CD4-positive, alpha-beta T cell (primary cell): Measurements from ENCODE around the gene CDH8. TPM values are rescaled to one million over a fixed set of nuclear protein-coding genes. Genes with fewer than 3 reads are reported as not detected.

Experiments
- ATAC-seq: fragments of 200-7000 bp; cut with Tn5 transposase; one replicate; pipeline ENCODE4 v1.10.0; 2022; ENCODE audit warnings: mild to moderate bottlenecking; ENCODE audit not compliant: poor library complexity
- CTCF ChIA-PET: fragments of 350-600 bp; sonication (Branson Sonifier 250); formaldehyde crosslinking; loops from one replicate; lab custom pipeline; 2021; ENCODE audit warnings: antibody characterized with exemption, inconsistent platforms; lab: Charles Lee
- POLR2A ChIA-PET: fragments of 350-600 bp; sonication (Branson Sonifier 250); formaldehyde crosslinking; loops from one replicate; lab custom pipeline; 2021; ENCODE audit warnings: antibody characterized with exemption, inconsistent platforms; lab: Charles Lee
- DNase-seq, 14 experiments: peaks; one replicate each; pipeline ENCODE4 v3.0.0-alpha.2; 2013 to 2020; ENCODE audit warnings: mixed read lengths in 2 of 14
- H3K27ac ChIP-seq, 2 donors: one replicate each; pipeline versions ENCODE4 v1.5.1 to v1.7.0; 2013; ENCODE audit warnings: low read length in 2 of 2, low read depth in 1 of 2, mild to moderate bottlenecking in 1 of 2
- H3K27me3 ChIP-seq, 2 experiments: 1 replicate in 1 of 2; 2 replicates in 1 of 2; pipeline versions ENCODE4 v1.6.1 to v1.7.0; 2013; ENCODE audit warnings: low read length in 2 of 2, control low read depth in 1 of 2, mild to moderate bottlenecking in 1 of 2, moderate library complexity in 1 of 2; ENCODE audit not compliant: insufficient read depth in 2 of 2, control insufficient read depth in 1 of 2
- H3K36me3 ChIP-seq: one replicate; pipeline ENCODE4 v1.6.1; 2013; ENCODE audit warnings: low read length, control low read depth; ENCODE audit not compliant: insufficient read depth
- H3K4me1 ChIP-seq: one replicate; pipeline ENCODE4 v1.6.1; 2013; ENCODE audit warnings: low read length, control low read depth; ENCODE audit not compliant: insufficient read depth
- H3K4me3 ChIP-seq: one replicate; pipeline ENCODE4 v1.5.1; 2013; ENCODE audit warnings: mild to moderate bottlenecking, low read length, moderate library complexity
- H3K9me3 ChIP-seq, 2 experiments: 1 replicate in 1 of 2; 2 replicates in 1 of 2; pipeline versions ENCODE4 v1.6.1 to v1.7.0; 2013; ENCODE audit warnings: low read length in 2 of 2, mild to moderate bottlenecking in 2 of 2, control low read depth in 1 of 2, moderate library complexity in 1 of 2; ENCODE audit not compliant: control insufficient read depth in 1 of 2, insufficient read depth in 1 of 2
- H3K27ac Mint-ChIP-seq: one replicate; pipeline ENCODE4 v1.8.0; 2020; ENCODE audit warnings: mixed read lengths
- H3K27me3 Mint-ChIP-seq: one replicate; pipeline ENCODE4 v1.8.0; 2021; ENCODE audit warnings: mixed read lengths
- H3K36me3 Mint-ChIP-seq: one replicate; pipeline ENCODE4 v1.8.0; 2021; ENCODE audit warnings: low read depth, mixed read lengths
- H3K4me1 Mint-ChIP-seq: one replicate; pipeline ENCODE4 v1.8.0; 2021; ENCODE audit warnings: low read depth, mixed read lengths
- H3K4me3 Mint-ChIP-seq: one replicate; pipeline ENCODE4 v1.8.0; 2020; ENCODE audit warnings: mild to moderate bottlenecking, mixed read lengths
- H3K9me3 Mint-ChIP-seq: one replicate; pipeline ENCODE4 v1.8.0; 2020; ENCODE audit warnings: mixed read lengths
- intact Hi-C, 2 experiments: fragments of 100-400 bp; cut with DNase I in 1 of 2; cut with micrococcal nuclease in 1 of 2; formaldehyde crosslinking; loops; one replicate each; pipeline versions ENCODE4 v1.15.1 to v1.9.0; 2023 to 2025; cut with DNase I, micrococcal nuclease
- total RNA-seq, 174 experiments: library from RNA in 2 of 174; stranded (reverse) in 2 of 174; gene quantifications; one replicate each; pipeline ENCODE4 v1.2.3 and lab custom pipeline; 2021 to 2026
- TF ChIP-seq, protein P1 (sequence below): fragments of 200-600 bp; IDR thresholded peaks from one replicate; pipeline ENCODE4 v1.8.0; 2022; ENCODE audit warnings: antibody characterized with exemption, mild to moderate bottlenecking

Gene CDH8
- total RNA-seq, 2 experiments from 2014 or later, result not detected

GRCh38 chr16:61929776-61930175 lies 106.5 kb downstream of the CDH8 start:
- ATAC-seq (no peak), DNase-seq (no peak)
- Histone ChIP-seq H3K27me3 (no peaks in the 10 kb centered on the region), H3K27ac (no peak overlapping the region), H3K36me3 (no peaks in the 10 kb centered on the region), H3K4me3 (no peak overlapping the region), H3K4me1 (no peaks in the 10 kb centered on the region), H3K9me3 (peaks cover 0 to 12% of the 10 kb centered on the region in 2 experiments)
- Mint-ChIP-seq H3K27ac (no peak overlapping the region), H3K4me3 (no peak overlapping the region), H3K36me3 (no peaks in the 10 kb centered on the region), H3K4me1 (no peaks in the 10 kb centered on the region), H3K9me3 (peaks cover 4% of the 10 kb centered on the region), H3K27me3 (no peaks in the 10 kb centered on the region)
- TF ChIP-seq, protein P1, sequence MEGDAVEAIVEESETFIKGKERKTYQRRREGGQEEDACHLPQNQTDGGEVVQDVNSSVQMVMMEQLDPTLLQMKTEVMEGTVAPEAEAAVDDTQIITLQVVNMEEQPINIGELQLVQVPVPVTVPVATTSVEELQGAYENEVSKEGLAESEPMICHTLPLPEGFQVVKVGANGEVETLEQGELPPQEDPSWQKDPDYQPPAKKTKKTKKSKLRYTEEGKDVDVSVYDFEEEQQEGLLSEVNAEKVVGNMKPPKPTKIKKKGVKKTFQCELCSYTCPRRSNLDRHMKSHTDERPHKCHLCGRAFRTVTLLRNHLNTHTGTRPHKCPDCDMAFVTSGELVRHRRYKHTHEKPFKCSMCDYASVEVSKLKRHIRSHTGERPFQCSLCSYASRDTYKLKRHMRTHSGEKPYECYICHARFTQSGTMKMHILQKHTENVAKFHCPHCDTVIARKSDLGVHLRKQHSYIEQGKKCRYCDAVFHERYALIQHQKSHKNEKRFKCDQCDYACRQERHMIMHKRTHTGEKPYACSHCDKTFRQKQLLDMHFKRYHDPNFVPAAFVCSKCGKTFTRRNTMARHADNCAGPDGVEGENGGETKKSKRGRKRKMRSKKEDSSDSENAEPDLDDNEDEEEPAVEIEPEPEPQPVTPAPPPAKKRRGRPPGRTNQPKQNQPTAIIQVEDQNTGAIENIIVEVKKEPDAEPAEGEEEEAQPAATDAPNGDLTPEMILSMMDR, result no peak
- intact Hi-C loops, result no loop called here
- ChIA-PET CTCF (interaction anchor here (0.7 kb wide), 1 partner anchor 271 kb away, joined by 3 read pairs; no protein-coding TSS in a partner anchor), POLR2A (no interaction called here)

DNA sequence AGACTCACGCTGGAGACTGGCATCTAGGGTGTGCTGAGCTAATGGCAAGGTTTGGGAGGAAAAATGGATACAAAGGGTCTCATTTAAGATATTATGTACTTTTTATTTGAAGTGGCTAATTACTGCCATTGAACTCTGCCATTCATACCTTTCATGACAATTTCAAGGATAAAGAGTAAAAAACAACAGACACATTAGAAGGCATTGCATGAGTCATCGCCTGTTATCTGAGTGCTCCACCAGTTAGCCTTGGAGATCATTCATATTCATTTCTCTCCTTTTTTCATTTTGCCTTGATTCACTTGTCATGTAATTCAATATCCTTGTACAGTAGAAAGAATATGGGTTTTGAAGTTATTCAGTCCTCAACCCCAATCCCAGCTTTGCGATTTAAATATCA lies 109.5 kb downstream of the CDH8 start:
- CTCF ChIA-PET, result no interaction called here
- H3K27ac ChIP-seq, result no peak overlapping the region
- Mint-ChIP-seq H3K27me3 (no peaks in the 10 kb centered on the region), H3K36me3 (no peaks in the 10 kb centered on the region), H3K4me3 (no peak overlapping the region), H3K9me3 (peaks cover 5% of the 10 kb centered on the region), H3K4me1 (no peaks in the 10 kb centered on the region), H3K27ac (no peak overlapping the region)
- intact Hi-C loops, result no loop called here
- H3K4me1 ChIP-seq, result no peaks in the 10 kb centered on the region
- H3K27me3 ChIP-seq, result no peaks in the 10 kb centered on the region
- TF ChIP-seq, protein P1, result no peak
- no peaks in the 10 kb centered on the region for H3K36me3 ChIP-seq
- DNase-seq, result no peak
- H3K4me3 ChIP-seq, result no peak overlapping the region
- POLR2A ChIA-PET, result no interaction called here
- H3K9me3 ChIP-seq, result peaks cover 0 to 9% of the 10 kb centered on the region in 2 experiments
- no peak for ATAC-seq

DNA sequence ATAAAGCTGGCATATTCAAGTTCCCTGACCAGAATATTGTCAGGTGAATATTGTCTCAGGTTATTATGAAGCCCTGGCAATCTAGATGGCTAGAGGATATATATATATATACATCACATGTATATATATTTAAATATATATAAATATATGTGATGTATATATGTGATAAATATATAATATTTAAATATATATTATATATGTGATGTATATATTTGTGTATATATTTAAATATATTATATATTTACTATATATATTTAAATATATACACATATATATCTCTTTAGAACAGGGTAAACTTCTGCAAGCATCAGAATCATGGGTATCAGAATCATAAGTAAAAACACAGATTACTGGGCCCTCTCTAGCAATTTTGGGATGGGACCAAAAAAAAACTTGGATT lies 112.6 kb downstream of the CDH8 start:
- H3K27ac ChIP-seq, result no peak overlapping the region
- Mint-ChIP-seq H3K27me3 (no peaks in the 10 kb centered on the region), H3K4me3 (no peak overlapping the region), H3K9me3 (peaks cover 5% of the 10 kb centered on the region), H3K36me3 (no peaks in the 10 kb centered on the region), H3K4me1 (no peaks in the 10 kb centered on the region), H3K27ac (no peak overlapping the region)
- no peak for DNase-seq
- H3K9me3 ChIP-seq, result peaks cover 0 to 3% of the 10 kb centered on the region in 2 experiments
- H3K27me3 ChIP-seq, result no peaks in the 10 kb centered on the region
- no peak for ATAC-seq
- TF ChIP-seq, protein P1, result no peak
- H3K4me1 ChIP-seq, result no peaks in the 10 kb centered on the region
- ChIA-PET POLR2A (no interaction called here), CTCF (no interaction called here)
- no peak overlapping the region for H3K4me3 ChIP-seq
- H3K36me3 ChIP-seq, result no peaks in the 10 kb centered on the region
- intact Hi-C loops, result no loop called here
